ENCODE results near the gene MLLT1. TPM values are rescaled to one million over a fixed set of nuclear protein-coding genes. Genes with fewer than 3 reads are reported as not detected.
"Not testable (repeated sequence)": the region's sequence is repeated elsewhere in the genome, so short reads cannot be mapped to it uniquely, and the experiment has no call there.

MLLT1 gene, protein sequence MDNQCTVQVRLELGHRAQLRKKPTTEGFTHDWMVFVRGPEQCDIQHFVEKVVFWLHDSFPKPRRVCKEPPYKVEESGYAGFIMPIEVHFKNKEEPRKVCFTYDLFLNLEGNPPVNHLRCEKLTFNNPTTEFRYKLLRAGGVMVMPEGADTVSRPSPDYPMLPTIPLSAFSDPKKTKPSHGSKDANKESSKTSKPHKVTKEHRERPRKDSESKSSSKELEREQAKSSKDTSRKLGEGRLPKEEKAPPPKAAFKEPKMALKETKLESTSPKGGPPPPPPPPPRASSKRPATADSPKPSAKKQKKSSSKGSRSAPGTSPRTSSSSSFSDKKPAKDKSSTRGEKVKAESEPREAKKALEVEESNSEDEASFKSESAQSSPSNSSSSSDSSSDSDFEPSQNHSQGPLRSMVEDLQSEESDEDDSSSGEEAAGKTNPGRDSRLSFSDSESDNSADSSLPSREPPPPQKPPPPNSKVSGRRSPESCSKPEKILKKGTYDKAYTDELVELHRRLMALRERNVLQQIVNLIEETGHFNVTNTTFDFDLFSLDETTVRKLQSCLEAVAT
- total RNA-seq: 7.8 TPM

DNA sequence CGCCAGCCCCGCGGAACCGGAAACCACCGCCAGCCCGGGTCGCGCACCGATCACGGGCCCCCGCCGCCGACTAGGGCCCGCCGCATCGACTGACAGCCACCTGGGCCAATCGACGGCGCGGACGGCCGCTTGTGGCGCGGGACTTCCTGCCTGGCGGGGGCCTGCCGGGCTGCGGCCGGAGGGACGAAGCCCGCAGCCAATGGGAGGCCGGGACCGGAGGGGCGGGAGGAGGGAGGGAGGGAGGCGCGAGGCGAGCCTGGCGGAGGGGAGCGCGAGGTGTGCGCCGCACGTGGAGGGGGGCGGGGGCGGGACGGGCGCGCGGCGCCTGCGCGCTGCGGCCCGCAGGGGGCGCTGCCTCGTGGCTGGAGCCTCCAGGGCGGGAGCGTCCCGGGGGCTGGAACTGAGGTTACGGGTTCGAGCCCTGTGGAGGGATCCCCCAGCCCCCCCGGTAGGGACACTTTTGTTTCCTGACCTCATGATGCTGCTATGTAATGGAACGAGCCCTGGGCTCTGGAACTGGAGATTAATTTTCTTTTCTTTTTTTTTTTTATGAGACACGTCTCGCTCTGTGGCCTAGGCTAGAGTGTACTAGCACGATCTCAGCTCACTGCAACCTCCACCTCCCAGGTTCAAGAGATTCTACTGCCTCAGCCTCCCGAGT lies at the start of gene MLLT1:
TSS of gene MLLT1 (minus strand) at position 45 of the 661 bp plus-strand sequence. CDS start 191 bp downstream, outside the sequence.
- peak; percentile 89 to 97 (median 97) for DNase-seq (ENCODE audit: low read depth in 2 of 3, low spot score in 2 of 3)

DNA sequence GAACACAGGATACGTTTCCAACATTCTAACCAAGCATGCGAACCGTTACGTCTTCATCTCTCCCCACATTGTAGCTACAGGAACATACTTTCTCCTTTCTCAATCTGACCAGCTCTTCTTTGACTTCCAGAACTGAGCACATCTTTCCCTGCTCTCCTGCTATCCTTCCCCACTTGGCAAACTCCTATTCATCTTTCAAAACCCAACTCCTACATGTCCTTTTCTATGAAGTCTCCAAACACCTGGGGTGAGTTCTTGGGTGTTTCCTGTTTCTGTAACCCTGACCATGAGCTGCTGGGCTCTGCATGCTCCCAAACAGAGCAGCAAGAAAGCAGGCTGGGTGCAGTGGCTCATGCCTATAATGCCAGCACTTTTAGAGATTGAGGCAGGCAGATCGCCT lies 47.0 kb upstream of the MLLT1 start:
- DNase-seq (ENCODE audit: low read depth in 2 of 3, low spot score in 2 of 3): no peak

- DNase-seq (ENCODE audit: low read depth in 2 of 3, low spot score in 2 of 3): no peak
These were observed 45.8 kb upstream of the MLLT1 start for GRCh38 chr19:6325614-6326013.

DNA sequence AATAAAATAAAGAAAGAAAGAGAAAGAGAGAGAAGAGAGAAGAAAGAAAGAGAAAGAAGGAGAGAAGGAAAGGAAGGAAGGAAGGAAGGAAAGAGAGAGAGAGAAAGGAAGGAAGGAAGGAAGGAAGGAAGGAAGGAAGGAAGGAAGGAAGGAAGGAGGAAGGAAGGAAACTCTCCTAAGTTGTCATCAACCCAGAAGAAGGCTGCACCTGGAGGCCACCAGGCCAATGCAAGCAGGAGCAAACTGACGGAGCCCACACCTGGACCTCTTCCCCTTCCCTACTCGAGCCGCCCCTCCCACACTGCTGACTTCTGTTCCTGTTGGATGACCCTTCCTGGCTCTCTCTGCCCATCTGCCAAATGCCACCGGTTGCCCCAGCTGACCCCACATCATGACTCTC lies 45.0 kb upstream of the MLLT1 start:
- no peak for DNase-seq (ENCODE audit: low read depth in 2 of 3, low spot score in 2 of 3)

GRCh38 chr19:6322284-6322683 lies 42.5 kb upstream of the MLLT1 start:
- DNase-seq (ENCODE audit: low read depth in 2 of 3, low spot score in 2 of 3): no peak

DNA sequence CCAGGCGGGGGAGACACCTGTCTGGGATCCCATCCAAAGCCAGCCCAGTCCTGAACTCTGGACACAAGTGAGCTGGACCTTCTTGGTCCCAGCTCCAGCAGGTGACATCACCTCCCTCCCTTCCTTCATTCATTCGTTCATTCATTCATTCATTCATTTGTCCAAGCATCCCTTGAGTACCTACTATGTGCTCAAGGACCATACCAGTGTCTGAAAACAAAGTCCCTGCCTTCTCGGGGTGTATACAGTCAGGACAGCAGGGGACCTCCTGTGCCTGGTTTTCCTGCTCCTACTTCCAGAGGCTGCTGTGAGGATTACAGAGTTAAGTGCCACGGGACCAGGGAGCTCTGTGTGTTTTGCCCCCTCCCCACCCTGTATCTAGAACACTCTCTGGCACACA lies 39.6 kb upstream of the MLLT1 start:
- DNase-seq (ENCODE audit: low read depth in 2 of 3, low spot score in 2 of 3): no peak

- no peak for DNase-seq (ENCODE audit: low read depth in 2 of 3, low spot score in 2 of 3)
These were observed 39.0 kb upstream of the MLLT1 start for GRCh38 chr19:6318772-6319171.

DNA sequence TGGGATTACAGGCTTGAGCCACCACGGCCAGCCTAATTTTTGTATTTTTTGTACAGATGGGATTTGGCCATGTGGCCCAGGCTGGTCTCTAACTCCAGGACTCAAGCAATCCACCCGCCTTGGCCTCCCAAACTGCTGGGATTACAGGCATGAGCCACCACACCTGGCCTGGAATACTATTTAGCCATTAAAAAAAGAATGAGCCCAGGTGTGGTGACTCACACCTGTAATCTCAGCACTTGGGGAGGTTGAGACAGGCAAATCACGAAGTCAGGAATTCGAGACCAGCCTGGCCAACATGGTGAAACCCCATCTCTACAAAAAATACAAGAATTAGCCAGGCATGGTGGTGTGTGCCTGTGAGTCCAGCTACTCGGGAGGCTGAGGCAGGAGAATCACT lies 35.9 kb upstream of the MLLT1 start:
- DNase-seq (ENCODE audit: low read depth in 2 of 3, low spot score in 2 of 3): not testable (repeated sequence)

DNA sequence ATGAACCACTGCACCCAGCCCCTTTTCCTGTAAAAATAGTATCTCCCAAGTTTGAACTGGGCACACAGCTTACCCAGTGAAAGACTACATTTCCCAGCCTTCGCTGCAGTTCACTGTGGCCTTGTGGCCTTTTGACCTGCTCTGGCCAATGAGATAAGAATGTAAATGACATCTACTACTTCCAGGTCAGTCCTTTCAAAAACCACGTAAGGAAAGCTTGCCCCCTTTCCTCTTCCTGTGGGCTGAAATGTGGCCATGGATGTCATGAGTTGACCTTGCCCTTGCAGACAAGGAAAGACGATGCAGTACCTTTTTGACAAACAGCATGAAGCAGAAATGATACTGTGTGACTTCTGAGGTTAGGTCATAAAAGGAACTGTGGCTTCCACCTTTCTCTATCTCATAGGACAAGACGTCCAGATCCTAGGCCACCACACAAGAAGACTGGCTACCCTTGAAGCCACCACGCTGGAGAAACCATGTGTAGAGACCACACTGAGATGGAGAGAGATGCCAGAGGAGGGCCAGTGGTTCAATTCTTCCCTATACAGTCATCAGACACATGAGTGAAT lies 33.7 kb upstream of the MLLT1 start:
- no peak for DNase-seq (ENCODE audit: low read depth in 2 of 3, low spot score in 2 of 3)

- DNase-seq (ENCODE audit: low read depth in 2 of 3, low spot score in 2 of 3): no peak
These were observed 32.2 kb upstream of the MLLT1 start for GRCh38 chr19:6312018-6312417.

DNA sequence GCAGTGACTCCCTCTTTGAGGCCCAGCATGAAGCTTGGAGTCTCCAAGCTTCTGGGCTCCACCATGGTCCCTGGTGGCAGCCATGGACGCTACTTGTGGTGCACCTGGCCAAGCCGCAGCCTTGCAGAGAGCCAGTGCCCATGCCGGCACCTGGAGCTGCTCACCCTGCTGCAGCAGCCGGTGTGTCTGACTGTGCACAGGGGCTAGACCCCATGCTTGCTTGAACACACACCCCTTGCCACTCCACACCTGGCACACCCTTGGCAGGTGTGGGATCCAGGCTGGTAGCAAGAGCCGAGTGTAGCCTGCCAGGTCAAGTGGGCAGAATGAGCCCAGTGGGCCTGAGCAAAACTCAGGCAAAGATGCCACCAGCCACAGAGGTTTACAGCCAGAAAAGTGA lies 18.6 kb upstream of the MLLT1 start:
- no peak for DNase-seq (ENCODE audit: low read depth in 2 of 3, low spot score in 2 of 3)

- no peak for DNase-seq (ENCODE audit: low read depth in 2 of 3, low spot score in 2 of 3)
These were observed 17.4 kb upstream of the MLLT1 start for GRCh38 chr19:6297202-6297601.

DNA sequence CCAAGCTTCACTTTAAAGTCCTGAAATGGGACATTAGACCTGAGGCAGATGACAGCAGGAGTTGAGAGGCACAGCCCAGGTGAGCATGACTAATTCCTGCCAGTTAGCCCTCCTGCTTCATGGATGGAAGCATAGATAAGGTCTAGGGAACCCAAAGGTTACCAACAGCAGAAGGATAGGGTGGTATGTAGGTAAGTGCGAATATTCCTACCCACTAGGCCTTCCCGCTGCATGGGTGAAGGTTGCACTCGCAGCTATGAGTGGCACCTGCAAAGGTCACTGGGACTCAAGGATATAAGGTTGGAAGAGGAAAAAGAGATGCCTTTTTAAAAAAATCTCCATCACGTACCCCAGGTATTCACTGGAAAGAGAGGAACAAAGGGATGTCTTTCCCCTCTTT lies 12.2 kb upstream of the MLLT1 start:
- peak in 1 of 3 donors; percentile 26 for DNase-seq (ENCODE audit: low read depth in 2 of 3, low spot score in 2 of 3)

DNA sequence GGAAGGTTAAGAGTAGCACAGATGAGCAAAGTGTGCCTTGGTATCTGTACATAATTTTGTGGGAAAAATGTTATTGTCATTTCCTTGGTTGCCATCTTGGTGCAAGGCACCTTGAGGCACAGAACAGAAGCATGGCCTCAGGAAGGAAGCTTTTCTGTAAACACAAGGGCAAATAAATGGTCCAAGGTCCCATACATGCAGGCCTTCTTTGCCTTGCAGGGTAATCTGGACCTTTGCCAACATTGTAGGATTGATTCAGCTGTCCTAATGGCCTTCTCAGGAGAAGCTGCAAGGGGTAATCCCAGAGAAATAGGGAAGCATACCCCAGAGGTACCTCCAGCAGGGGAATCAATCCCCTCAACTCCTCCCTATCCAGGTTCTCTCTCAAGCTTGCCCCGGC lies 9.0 kb upstream of the MLLT1 start:
- no peak for DNase-seq (ENCODE audit: low read depth in 2 of 3, low spot score in 2 of 3)

- peak in 1 of 3 donors; percentile 45 for DNase-seq (ENCODE audit: low read depth in 2 of 3, low spot score in 2 of 3)
These were observed 7.6 kb upstream of the MLLT1 start for GRCh38 chr19:6287269-6287885.

DNA sequence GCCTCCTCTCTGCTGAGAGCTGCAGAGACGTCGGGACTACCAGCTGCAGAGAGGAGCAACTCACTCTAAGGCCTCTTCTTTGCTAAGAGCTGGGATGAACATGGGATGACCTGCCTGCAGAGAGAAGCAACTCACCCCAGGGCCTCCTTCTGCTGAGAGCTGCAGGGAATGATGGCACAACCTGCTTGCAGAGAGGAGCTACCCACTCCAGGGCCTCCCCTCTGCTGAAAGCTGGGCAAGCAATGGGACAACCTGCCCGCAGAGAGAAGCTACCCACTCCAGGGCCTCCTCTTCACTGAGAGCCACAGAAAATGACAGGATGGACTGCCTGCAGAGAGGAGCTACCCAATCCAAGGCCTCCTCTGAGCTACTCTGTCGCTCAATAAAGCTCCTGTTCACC lies 6.9 kb upstream of the MLLT1 start:
- DNase-seq (ENCODE audit: low read depth in 2 of 3, low spot score in 2 of 3): no peak

DNA sequence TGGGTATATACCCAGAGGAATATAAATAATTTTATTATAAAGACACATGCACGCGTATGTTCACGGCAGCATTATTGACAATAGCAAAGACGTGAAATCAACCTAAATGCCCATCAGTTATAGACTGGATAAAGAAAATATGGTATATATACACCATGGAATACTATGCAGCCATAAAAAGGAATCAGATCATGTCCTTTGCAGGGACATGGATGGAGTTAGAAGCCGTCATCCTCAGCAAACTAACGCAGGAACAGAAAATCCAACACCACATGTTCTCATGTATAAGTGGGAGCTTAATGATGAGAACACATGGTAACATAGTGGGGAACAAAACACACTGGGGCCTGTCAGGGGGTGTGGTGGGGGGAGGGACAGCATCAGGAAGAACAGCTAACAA lies 2.6 kb upstream of the MLLT1 start:
- DNase-seq (ENCODE audit: low read depth in 2 of 3, low spot score in 2 of 3): not testable (repeated sequence)

GRCh38 chr19:6279620-6279930 lies 200 bp downstream of the MLLT1 start:
- no peak for DNase-seq (ENCODE audit: low read depth in 2 of 3, low spot score in 2 of 3)

- DNase-seq (ENCODE audit: low read depth in 2 of 3, low spot score in 2 of 3): no peak
These were observed 795 bp downstream of the MLLT1 start for GRCh38 chr19:6278740-6279619.

DNA sequence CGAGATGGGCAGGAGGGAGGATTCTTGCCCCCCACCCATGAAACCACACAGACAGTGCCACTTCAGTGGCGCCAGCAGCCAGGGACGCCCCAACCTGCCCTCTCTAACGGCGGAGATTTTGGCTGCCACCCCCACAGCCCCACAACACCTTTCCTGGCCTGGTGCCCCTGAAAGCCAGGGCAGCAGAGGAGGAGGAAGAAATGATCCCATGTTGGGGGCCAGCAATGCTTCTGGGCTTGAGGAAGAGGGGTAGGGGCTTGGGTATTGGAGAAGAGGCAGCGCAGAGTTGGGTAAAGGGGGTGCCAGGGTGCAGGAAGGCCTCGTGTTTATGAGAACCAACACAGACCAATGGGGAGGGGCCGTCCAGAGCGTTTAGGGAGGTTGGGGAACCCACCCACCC lies 1.7 kb downstream of the MLLT1 start:
- DNase-seq (ENCODE audit: low read depth in 2 of 3, low spot score in 2 of 3): no peak
